Stomach (tissue), 9 donors: ENCODE data around the gene TRAK1. TPM values are rescaled to one million over a fixed set of nuclear protein-coding genes. Genes with fewer than 3 reads are reported as not detected.

Source experiments
- DNase-seq, 2 donors: peaks; one replicate each; pipeline versions ENCODE4 v3.0.0 to v3.0.0-alpha.2; 2013 to 2019
- H3K27ac ChIP-seq, 5 donors: fragments of 200-600 bp in 4 of 5; sonication (generic) in 4 of 5; one replicate each; pipeline ENCODE4 v1.5.1; 2013 to 2019; ENCODE audit warnings: mild to moderate bottlenecking in 1 of 5, moderate library complexity in 1 of 5
- H3K27me3 ChIP-seq, 3 donors: fragments of 200-600 bp; sonication (generic); one replicate each; pipeline ENCODE4 v1.5.1; 2017 to 2019; ENCODE audit warnings: mixed run types in 1 of 3
- H3K36me3 ChIP-seq, 4 donors: fragments of 200-600 bp; sonication (generic); 1 replicate in 3 of 4; 2 replicates in 1 of 4; pipeline ENCODE4 v1.5.1; 2016 to 2019
- H3K4me1 ChIP-seq, 4 donors: fragments of 200-600 bp; sonication (generic); one replicate each; pipeline ENCODE4 v1.5.1; 2016 to 2019
- H3K4me3 ChIP-seq, 4 donors: fragments of 200-600 bp; sonication (generic) in 3 of 4; one replicate each; pipeline ENCODE4 v1.5.1; 2016 to 2019; ENCODE audit warnings: mild to moderate bottlenecking in 1 of 4
- H3K9me3 ChIP-seq, 4 donors: fragments of 200-600 bp; sonication (generic); one replicate each; pipeline ENCODE4 v1.5.1; 2016 to 2019
- EP300 ChIP-seq: sonication (generic); formaldehyde crosslinking; IDR thresholded peaks from one replicate; pipeline ENCODE4 v1.6.1; 2017; ENCODE audit warnings: antibody characterized with exemption
- POLR2A ChIP-seq, 4 donors: fragments of 450-650 bp; IDR thresholded peaks; one replicate each; pipeline ENCODE4 v1.6.1; 2016; ENCODE audit warnings: antibody characterized with exemption in 4 of 4, control low read depth in 2 of 4, mild to moderate bottlenecking in 1 of 4, moderate library complexity in 1 of 4
- POLR2AphosphoS5 ChIP-seq, 3 donors: sonication (generic); formaldehyde crosslinking; IDR thresholded peaks; one replicate each; pipeline ENCODE4 v1.6.1; 2016; ENCODE audit warnings: antibody characterized with exemption in 3 of 3
- WGBS, 5 donors: extraction: QIAGEN DNeasy Blood & Tissue Kit in 3 of 5; methylation state at CpG; one replicate each; pipeline versions ENCODE4 v1.1.5 to v1.1.7; 2013 to 2018; 5-methylcytosine and 5-hydroxymethylcytosine counted together
- intact Hi-C: fragments of 100-400 bp; cut with DNase I; formaldehyde crosslinking; loops from one replicate; pipeline ENCODE4 v1.15.1; 2023; ENCODE audit warnings: low total_unique reads
- polyA plus RNA-seq, 3 donors: library from polyadenylated mRNA; stranded (reverse); fragments of 200-250 nt; gene quantifications; one replicate each; pipeline ENCODE4 v1.2.3, GENCODE V29; 2013
- total RNA-seq, 5 donors: library from RNA; depleted of rRNA; stranded (reverse); fragments of >200 nt; gene quantifications; one replicate each; pipeline versions ENCODE4 v1.1.0 to v1.2.3, GENCODE V29; 2014 to 2016
- TF ChIP-seq, protein P1 (sequence below), 7 experiments: fragments of 450-650 bp in 4 of 7; fragments of 200-600 bp in 3 of 7; sonication (generic) in 3 of 7; IDR thresholded peaks; one replicate each; pipeline ENCODE4 v1.5.1; 2016 to 2019; ENCODE audit warnings: antibody characterized with exemption in 7 of 7, control low read depth in 2 of 7, mild to moderate bottlenecking in 1 of 7
- donor health status: healthy with polysubstance abuse.
- donor health status: Bipolar disorder and iron deficiency.
- donor health status: healthy.

The TRAK1 gene
- total and polyA plus RNA-seq, 8 donors = 17.2 to 328 (median 86.0) TPM

DNA sequence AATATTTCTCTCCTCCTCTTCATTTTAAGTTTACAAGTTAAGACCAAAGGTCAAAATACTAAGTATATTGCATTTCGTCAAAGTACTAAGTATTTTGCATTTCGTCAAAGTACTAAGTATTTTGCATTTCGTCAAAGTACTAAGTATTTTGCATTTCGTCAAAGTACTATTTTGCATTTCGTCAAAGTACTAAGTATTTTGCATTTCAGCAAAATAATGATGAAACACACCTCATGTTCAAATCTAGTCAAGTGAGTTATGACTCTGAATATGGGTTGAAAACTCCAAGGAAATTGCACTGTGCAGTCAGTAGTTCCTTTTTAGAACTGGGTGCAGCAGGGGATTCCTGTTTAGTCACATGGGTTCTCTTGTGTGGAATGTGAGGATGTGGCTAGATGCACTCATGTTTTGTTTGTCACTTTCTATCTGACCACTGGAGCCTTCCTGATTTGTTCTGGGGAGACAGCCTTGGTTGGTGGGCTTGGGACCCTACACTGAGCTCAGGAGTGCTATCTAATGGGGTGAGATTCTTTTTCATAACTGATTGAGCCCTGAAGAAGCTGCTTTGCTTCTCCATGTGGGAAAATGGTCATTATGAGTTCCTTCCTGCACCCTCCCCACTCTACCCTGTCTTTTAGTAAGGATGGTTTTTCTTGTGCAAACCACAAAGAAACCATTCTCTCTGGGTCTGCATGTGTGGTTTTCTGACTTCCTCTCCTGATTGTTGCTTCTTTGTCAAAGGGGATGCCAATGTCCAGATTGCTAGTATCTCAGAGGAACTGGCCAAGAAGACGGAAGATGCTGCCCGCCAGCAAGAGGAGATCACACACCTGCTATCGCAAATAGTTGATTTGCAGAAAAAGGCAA lies 101.4 kb downstream of the TRAK1 start:
- TF ChIP-seq EP300 = no peak
- TF ChIP-seq, protein P1, sequence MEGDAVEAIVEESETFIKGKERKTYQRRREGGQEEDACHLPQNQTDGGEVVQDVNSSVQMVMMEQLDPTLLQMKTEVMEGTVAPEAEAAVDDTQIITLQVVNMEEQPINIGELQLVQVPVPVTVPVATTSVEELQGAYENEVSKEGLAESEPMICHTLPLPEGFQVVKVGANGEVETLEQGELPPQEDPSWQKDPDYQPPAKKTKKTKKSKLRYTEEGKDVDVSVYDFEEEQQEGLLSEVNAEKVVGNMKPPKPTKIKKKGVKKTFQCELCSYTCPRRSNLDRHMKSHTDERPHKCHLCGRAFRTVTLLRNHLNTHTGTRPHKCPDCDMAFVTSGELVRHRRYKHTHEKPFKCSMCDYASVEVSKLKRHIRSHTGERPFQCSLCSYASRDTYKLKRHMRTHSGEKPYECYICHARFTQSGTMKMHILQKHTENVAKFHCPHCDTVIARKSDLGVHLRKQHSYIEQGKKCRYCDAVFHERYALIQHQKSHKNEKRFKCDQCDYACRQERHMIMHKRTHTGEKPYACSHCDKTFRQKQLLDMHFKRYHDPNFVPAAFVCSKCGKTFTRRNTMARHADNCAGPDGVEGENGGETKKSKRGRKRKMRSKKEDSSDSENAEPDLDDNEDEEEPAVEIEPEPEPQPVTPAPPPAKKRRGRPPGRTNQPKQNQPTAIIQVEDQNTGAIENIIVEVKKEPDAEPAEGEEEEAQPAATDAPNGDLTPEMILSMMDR (IDR thresholded peaks at IDR 0.05) = no peak
- no peak for TF ChIP-seq POLR2A (IDR thresholded peaks at IDR 0.05)
- no peak for TF ChIP-seq POLR2AphosphoS5 (IDR thresholded peaks at IDR 0.05)
- no peaks in the 10 kb centered on the region for H3K27me3 ChIP-seq
- no peaks in the 10 kb centered on the region for H3K9me3 ChIP-seq
- peaks cover 9 to 53% (median 40%) of the 10 kb centered on the region in 4 donors for H3K4me1 ChIP-seq
- no peak overlapping the region for H3K27ac ChIP-seq
- intact Hi-C loops = loop anchor here (5.0 to 10.0 kb wide), 2 partner anchors 75 to 298 kb away; no protein-coding TSS in a partner anchor
- no peak for DNase-seq
- peaks cover 29 to 85% (median 71%) of the 10 kb centered on the region in 4 donors for H3K36me3 ChIP-seq
- no peak overlapping the region for H3K4me3 ChIP-seq
- WGBS, 5 donors = 91 to 96% (median 92%) methylated on average over 8 of the region's 8 CpGs

DNA sequence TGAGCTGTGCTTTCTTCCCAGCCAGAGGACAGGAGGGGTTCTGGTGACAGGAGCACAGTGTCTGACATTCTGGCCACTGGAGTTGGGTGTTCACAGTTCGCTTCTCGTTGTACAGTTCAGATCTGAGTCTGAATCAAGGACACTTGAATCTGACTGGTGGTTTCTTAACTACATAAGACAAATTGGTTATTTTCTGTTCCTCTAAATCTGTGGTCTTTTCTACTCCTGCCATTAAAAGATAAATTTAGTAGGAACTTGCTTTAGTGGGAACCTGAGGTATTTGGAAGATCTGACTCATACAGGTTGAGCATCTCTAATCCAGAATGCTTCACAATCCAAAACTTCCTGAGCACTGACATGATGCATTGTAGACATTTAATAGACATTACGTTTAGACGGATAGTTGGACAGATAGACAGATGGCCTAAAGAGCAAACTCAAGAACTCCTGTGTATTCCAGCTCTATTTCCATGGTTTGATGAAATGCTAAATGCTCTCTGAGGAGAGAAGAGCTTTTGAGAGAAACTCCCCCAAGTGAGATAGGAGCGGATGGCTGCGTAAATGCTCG lies 103.9 kb downstream of the TRAK1 start:
- peaks cover 48 to 88% (median 80%) of the 10 kb centered on the region in 4 donors for H3K36me3 ChIP-seq
- intact Hi-C loops = loop anchor here (5.0 to 10.0 kb wide), 2 partner anchors 78 to 300 kb away; no protein-coding TSS in a partner anchor
- TF ChIP-seq EP300 (no peak), POLR2A (IDR thresholded peaks at IDR 0.05) (no peak), POLR2AphosphoS5 (IDR thresholded peaks at IDR 0.05) (no peak)
- TF ChIP-seq, protein P1 (IDR thresholded peaks at IDR 0.05) = no peak
- DNase-seq = no peak
- no peaks in the 10 kb centered on the region for H3K27me3 ChIP-seq
- 91 to 94% (median 92%) methylated on average over 7 of the region's 7 CpGs for WGBS, 5 donors
- no peak overlapping the region for H3K27ac ChIP-seq
- H3K4me3 ChIP-seq = no peak overlapping the region
- H3K9me3 ChIP-seq = no peaks in the 10 kb centered on the region
- H3K4me1 ChIP-seq = peaks cover 0 to 29% (median 16%) of the 10 kb centered on the region in 4 donors

DNA sequence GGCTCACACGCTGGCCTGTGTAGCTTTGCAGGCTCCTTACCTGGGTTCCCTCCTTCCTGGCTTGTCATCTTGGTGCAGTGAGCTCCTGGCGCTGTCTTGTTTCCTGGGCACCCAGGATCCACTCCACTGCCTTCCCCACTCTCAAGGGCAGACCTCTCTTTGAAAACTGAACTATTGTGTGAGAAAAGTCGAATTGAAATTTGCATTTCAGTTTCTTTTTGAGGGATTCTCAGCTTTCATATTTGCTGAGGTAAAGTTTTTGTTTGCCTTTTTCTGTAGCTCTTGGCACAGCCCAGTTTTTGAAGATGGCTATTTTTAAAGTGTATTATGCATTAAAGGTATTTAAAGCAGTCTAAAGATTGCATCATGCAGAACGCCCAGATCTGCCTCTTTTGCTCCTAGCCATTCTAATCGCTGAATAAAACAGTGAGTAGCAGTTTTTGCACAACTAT lies 104.7 kb downstream of the TRAK1 start:
- H3K27ac ChIP-seq = no peak overlapping the region
- intact Hi-C loops = loop anchor here (10.0 kb wide), 1 partner anchor 301 kb away; no protein-coding TSS in a partner anchor
- 55 to 70% (median 57%) methylated on average over 5 of the region's 5 CpGs for WGBS, 5 donors
- no peak for DNase-seq
- TF ChIP-seq, protein P1 (IDR thresholded peaks at IDR 0.05) = no peak
- TF ChIP-seq POLR2AphosphoS5 (IDR thresholded peaks at IDR 0.05) (no peak), POLR2A (IDR thresholded peaks at IDR 0.05) (no peak), EP300 (no peak)
- no peaks in the 10 kb centered on the region for H3K9me3 ChIP-seq
- no peaks in the 10 kb centered on the region for H3K27me3 ChIP-seq
- peaks cover 54 to 94% (median 87%) of the 10 kb centered on the region in 4 donors for H3K36me3 ChIP-seq
- peaks cover 0 to 20% (median 7%) of the 10 kb centered on the region in 4 donors for H3K4me1 ChIP-seq
- H3K4me3 ChIP-seq = no peak overlapping the region

DNA sequence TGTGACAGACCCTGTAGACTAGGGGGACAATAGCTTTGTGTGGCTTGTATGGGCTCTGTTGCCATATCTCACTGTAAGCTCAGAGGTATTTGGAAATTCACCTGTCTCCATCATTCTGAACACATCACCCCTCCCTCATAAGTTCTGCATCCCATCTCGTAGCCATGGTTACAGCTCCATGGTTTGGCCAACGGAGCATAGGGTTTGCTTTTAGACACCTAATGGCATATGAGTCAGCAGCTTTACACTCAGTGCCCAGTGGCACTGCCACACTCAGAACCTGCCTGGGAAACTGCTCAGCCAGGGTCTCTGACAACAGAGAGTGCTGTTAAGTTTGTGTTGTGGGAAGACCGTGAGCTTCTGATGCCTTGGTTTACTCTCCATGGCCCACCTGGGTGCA lies 107.6 kb downstream of the TRAK1 start:
- no peak for DNase-seq
- Histone ChIP-seq H3K36me3 (peaks cover 72 to 100% (median 99%) of the 10 kb centered on the region in 4 donors), H3K27me3 (no peaks in the 10 kb centered on the region), H3K4me3 (no peak overlapping the region), H3K27ac (no peak overlapping the region), H3K4me1 (peaks cover 0 to 8% (median 0%) of the 10 kb centered on the region in 4 donors), H3K9me3 (no peaks in the 10 kb centered on the region)
- 81 to 91% (median 86%) methylated on average over 3 of the region's 3 CpGs for WGBS, 5 donors
- intact Hi-C loops = loop anchor here (10.0 kb wide), 1 partner anchor 304 kb away; no protein-coding TSS in a partner anchor
- no peak for TF ChIP-seq POLR2A (IDR thresholded peaks at IDR 0.05)
- no peak for TF ChIP-seq EP300
- TF ChIP-seq POLR2AphosphoS5 (IDR thresholded peaks at IDR 0.05) = no peak
- TF ChIP-seq, protein P1 (IDR thresholded peaks at IDR 0.05) = no peak
